Body of pancreas (tissue), 4 donors: ENCODE measurements around the gene ZNF320. TPM values are rescaled to one million over a fixed set of nuclear protein-coding genes. Genes with fewer than 3 reads are reported as not detected.
"Not testable (repeated sequence)": the region's sequence is repeated elsewhere in the genome, so short reads cannot be mapped to it uniquely, and the experiment has no call there.

Experiments used
- ATAC-seq: fragments of 150-250 bp; one replicate; pipeline ENCODE4 v1.9.1; 2016
- DNase-seq, 4 donors: peaks; one replicate each; pipeline ENCODE4 v3.0.0-alpha.2; 2019
- H3K27ac ChIP-seq, 4 donors: fragments of 200-600 bp; sonication (generic); 1 replicate in 3 of 4; 2 replicates in 1 of 4; pipeline versions ENCODE4 v1.5.1 to v1.6.1; 2016 to 2019; ENCODE audit warnings: mild to moderate bottlenecking in 1 of 4, mixed read lengths in 1 of 4, moderate library complexity in 1 of 4
- H3K27me3 ChIP-seq, 2 donors: fragments of 200-600 bp; sonication (generic); one replicate each; pipeline ENCODE4 v1.6.0; 2016; ENCODE audit warnings: mild to moderate bottlenecking in 1 of 2
- H3K36me3 ChIP-seq, 2 donors: fragments of 200-600 bp; sonication (generic); replicated peaks in 1 of 2; 2 replicates each; pipeline ENCODE4 v1.5.1; 2016; ENCODE audit warnings: low read depth in 2 of 2; ENCODE audit not compliant: insufficient read depth in 1 of 2
- H3K4me1 ChIP-seq: fragments of 200-600 bp; sonication (generic); one replicate; pipeline ENCODE4 v1.6.0; 2016
- H3K4me3 ChIP-seq, 2 donors: fragments of 200-600 bp; sonication (generic); 1 replicate in 1 of 2; 2 replicates in 1 of 2; pipeline ENCODE4 v1.5.1; 2016 to 2019
- H3K9me3 ChIP-seq, 3 donors: fragments of 200-600 bp; sonication (generic); 1 replicate in 2 of 3; 2 replicates in 1 of 3; pipeline ENCODE4 v1.5.1; 2016
- POLR2A ChIP-seq, 3 donors: fragments of 450-650 bp; IDR thresholded peaks; one replicate each; pipeline ENCODE4 v1.6.1; 2016; ENCODE audit warnings: antibody characterized with exemption in 3 of 3, mild to moderate bottlenecking in 2 of 3
- WGBS, 2 donors: methylation state at CpG; one replicate each; pipeline ENCODE4 v1.1.5; 2017; 5-methylcytosine and 5-hydroxymethylcytosine counted together
- intact Hi-C: fragments of 100-400 bp; cut with DNase I; formaldehyde crosslinking; loops from one replicate; pipeline ENCODE4 v1.15.1; 2023
- total RNA-seq, 2 donors: library from RNA; depleted of rRNA; stranded (reverse); fragments of >200 nt; gene quantifications; one replicate each; pipeline ENCODE4 v1.1.0, GENCODE V29; 2016
- TF ChIP-seq, protein P1 (sequence below), 7 experiments: fragments of 450-650 bp in 4 of 7; fragments of 200-600 bp in 3 of 7; sonication (generic) in 3 of 7; IDR thresholded peaks; one replicate each; pipeline ENCODE4 v1.5.1; 2016 to 2019; ENCODE audit warnings: antibody characterized with exemption in 7 of 7

Gene ZNF320
- total RNA-seq: 1 to 10 TPM; 2.3 to 9.2 TPM

DNA sequence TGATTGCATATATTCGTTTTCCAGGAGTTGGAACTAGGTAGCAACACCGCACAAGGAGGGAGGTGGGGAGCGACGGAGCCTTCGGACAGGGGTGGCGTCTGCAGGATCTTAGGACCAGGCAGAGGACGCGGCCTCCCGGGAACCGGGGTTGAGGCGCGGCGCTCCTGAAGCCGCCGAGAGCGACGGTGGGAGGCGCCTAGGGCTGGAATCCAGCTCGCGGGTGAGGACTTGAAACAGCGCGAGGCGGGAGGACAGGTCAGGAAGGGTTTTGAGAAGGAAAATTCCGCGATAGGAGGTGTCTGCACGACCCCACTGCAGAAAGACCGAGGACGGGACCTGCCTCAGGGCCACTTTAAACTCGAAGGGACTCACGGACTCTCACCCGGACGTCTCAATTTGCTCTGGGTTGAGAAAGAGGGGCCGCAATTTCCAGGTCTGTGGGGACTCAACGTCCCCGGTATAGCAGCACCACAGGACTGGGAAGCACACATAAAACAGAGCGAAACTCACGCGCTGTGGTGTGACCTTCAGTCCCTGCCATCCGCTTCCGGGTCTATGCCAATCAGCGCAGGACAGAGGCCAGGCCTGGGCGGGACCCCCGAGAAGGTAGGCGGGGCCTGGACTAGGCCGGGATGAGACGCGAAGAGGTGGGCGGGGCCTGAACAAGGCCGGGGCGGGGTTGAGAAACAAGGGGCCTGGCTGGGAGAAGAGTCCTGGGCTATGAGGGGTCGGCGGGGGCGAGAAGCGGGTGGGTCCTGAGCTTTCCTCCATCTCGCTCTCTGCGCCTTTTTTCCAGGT is at the start of gene ZNF320:
Gene ZNF320, minus strand, starts transcription at position 498 of the 798 bp plus-strand sequence. CDS start 7,380 bp downstream, outside the sequence.
- WGBS, 2 donors: 1% methylated on average over 22 to 56 of the region's 56 CpGs
- Histone ChIP-seq H3K4me3 (peak within 1 kb of the TSS; percentile 23 to 55), H3K27ac (peak within 1 kb of the TSS; percentile 71 to 91 (median 86)), H3K36me3 (no peaks in the 10 kb centered on the region), H3K27me3 (no peaks in the 10 kb centered on the region), H3K9me3 (no peaks in the 10 kb centered on the region), H3K4me1 (peaks cover 22% of the 10 kb centered on the region)
- ATAC-seq (peak; percentile 98), DNase-seq (peak; percentile 94 to 97 (median 96))
- intact Hi-C loops: no loop called here
- peak; percentile 27 to 87 (median 84) for TF ChIP-seq POLR2A (IDR thresholded peaks at IDR 0.05)
- TF ChIP-seq, protein P1, sequence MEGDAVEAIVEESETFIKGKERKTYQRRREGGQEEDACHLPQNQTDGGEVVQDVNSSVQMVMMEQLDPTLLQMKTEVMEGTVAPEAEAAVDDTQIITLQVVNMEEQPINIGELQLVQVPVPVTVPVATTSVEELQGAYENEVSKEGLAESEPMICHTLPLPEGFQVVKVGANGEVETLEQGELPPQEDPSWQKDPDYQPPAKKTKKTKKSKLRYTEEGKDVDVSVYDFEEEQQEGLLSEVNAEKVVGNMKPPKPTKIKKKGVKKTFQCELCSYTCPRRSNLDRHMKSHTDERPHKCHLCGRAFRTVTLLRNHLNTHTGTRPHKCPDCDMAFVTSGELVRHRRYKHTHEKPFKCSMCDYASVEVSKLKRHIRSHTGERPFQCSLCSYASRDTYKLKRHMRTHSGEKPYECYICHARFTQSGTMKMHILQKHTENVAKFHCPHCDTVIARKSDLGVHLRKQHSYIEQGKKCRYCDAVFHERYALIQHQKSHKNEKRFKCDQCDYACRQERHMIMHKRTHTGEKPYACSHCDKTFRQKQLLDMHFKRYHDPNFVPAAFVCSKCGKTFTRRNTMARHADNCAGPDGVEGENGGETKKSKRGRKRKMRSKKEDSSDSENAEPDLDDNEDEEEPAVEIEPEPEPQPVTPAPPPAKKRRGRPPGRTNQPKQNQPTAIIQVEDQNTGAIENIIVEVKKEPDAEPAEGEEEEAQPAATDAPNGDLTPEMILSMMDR (IDR thresholded peaks at IDR 0.05): no peak

DNA sequence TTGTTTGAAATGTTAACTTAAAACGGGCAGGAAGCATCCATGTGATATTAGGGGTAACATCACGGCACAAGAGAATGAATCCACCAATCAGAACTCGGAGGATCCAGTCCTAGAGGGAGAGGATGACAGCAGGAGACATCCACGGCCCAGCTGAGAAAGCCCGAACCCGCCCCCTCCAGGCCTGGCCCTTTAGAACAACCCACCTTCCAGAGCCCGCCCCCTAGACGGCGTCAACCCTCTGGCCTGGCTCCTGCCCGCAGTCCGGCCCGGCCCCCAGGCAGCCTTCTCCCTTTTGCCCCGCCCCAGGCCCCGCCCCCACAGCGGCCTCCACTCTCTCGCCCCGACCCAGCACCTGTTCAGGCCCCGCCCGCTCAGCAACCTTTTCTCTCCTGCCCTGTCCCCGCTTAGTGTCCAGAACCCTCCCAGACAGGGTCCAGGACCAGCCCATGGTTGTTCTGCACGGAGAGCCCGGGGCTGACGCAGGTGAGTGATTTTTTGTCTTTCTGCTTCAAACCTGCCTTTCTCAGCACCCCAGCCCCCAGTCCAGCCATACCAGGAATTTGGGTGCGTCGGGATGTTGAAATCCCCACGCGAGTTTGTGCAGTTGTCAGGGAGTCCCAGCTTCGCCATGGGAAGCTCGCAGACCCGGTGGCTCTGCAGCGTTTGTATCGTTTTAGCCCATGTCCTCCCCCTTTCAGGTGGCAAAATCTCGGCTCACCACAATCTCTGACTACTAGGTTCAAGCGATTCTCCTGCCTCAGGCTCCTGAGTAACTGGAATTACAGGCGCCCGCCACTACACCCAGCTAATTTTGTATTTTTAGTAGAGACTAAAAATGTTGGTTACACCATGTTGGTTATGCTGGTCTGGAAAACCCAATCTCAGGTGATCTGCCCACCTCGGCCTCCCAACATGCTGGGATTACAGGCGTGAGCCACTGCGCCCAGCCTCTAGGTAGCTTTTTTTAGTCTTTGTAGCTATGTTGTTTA is 49.2 kb upstream of the ZNF320 start:
- H3K27ac ChIP-seq: peak overlapping the region in 3 of 4 donors; percentile 85 to 89 (median 89)

DNA sequence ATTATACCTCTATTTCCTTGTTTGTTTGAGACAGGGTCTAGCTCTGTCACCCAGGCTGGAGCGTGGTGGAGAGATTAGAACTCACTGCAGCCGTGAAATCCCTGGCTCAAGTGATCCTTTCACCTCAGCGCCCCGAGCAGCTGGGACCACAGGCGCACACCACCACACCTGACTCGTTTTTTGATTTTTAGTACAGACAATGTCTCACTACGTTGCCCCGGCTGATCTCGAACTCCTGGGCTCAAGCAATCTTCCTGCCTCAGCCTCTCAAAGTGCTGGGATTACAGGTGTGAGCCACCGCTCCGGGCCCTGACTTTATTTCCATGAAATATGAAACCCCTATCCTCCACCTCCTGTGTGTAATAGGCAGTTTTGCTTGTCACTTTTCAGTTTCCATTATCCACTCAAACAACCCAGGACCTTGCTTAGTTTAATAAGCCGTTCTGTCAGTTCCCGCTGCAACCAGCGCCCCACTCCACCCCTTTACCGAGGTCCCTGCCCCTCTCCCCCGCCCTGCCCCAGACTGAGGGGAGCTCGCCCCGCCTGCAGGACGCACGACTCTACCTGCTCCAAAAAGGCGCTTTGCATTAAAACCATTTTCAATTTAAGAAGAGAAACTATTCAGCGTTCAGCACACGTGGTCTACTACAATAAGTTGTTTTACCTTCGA is 48.4 kb upstream of the ZNF320 start:
- WGBS, 2 donors: 43 to 46% methylated on average over 24 of the region's 24 CpGs
- intact Hi-C loops: no loop called here
- DNase-seq (no peak), ATAC-seq (no peak)
- Histone ChIP-seq H3K36me3 (peaks cover 3 to 7% of the 10 kb centered on the region in 2 donors), H3K27me3 (no peaks in the 10 kb centered on the region), H3K4me3 (no peak overlapping the region), H3K27ac (peak overlapping the region; percentile 18 to 89 (median 87)), H3K4me1 (peaks cover 35% of the 10 kb centered on the region), H3K9me3 (peaks cover 4 to 44% (median 13%) of the 10 kb centered on the region in 3 donors)
- no peak for TF ChIP-seq POLR2A (IDR thresholded peaks at IDR 0.05)
- TF ChIP-seq, protein P1 (IDR thresholded peaks at IDR 0.05): no peak

More for the DNA sequence above, 49.2 kb upstream of the ZNF320 start:
- Histone ChIP-seq H3K9me3 (peaks cover 4 to 53% (median 15%) of the 10 kb centered on the region in 3 donors), H3K4me3 (no peak overlapping the region), H3K27me3 (no peaks in the 10 kb centered on the region), H3K4me1 (peaks cover 27% of the 10 kb centered on the region), H3K36me3 (peaks cover 11 to 14% of the 10 kb centered on the region in 2 donors)
- ATAC-seq (peak; percentile 34), DNase-seq (peak; percentile 56 to 83 (median 66))
- WGBS, 2 donors: 38 to 48% methylated on average over 21 to 33 of the region's 39 CpGs
- peak in 1 of 3 donors; percentile 15 for TF ChIP-seq POLR2A (IDR thresholded peaks at IDR 0.05)
- TF ChIP-seq, protein P1 (IDR thresholded peaks at IDR 0.05): no peak
- intact Hi-C loops: no loop called here

DNA sequence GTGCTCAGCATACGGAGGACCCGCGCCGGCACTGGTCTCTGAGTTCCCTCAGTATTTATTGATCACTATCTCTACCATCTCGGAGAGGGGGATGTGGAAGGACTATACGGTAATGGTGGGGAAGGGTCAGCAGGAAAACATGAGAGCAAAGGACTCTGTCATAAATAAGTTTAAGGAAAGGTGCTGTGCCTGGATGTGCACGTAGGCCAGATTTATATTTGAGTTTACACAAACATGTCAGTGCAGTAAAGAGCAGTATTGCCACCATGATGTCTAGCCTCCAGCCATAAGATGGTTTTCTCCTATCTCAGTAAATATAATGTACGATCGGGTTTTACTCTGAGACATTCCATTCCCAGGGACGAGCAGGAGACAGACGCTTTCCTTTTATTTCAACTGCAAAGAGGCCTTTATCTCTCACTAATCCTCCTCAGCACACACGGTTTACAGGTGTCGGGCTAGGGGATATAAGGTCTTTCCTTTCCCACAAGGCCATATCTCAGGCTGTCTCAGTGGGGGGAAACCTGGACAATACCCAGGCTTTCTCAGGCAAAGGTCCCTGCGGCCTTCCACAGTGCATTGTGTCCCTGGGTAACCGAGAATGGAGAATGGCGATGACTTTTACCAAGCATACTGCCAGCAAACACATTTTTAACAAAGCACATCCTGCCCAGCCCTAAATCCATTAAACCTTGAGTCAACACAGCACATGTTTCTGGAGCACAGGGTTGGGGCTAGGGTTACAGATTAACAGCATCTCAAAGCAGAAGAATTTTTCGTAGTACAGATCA is 47.5 kb upstream of the ZNF320 start:
- WGBS, 2 donors: 32 to 38% methylated on average over 17 of the region's 17 CpGs
- H3K27me3 ChIP-seq, ATAC-seq, H3K36me3 ChIP-seq, H3K4me3 ChIP-seq, intact Hi-C loops: not testable (repeated sequence)
- Histone ChIP-seq H3K9me3 (peaks cover 2 to 35% (median 6%) of the 10 kb centered on the region in 3 donors), H3K4me1 (peaks cover 40% of the 10 kb centered on the region), H3K27ac (peak overlapping the region; percentile 53 to 89 (median 87))
- DNase-seq: peak in 3 of 4 donors; percentile 20 to 56 (median 50)
- TF ChIP-seq POLR2A (IDR thresholded peaks at IDR 0.05): peak in 1 of 3 donors; percentile 20
